C4-2B (cell line): ENCODE data around the gene SMARCC2.

Source experiments
- CTCF ChIP-seq: fragments of 450-650 bp; conservative IDR thresholded peaks from 2 replicates; pipeline ENCODE4 v1.5.1; 2017; ENCODE audit warnings: mild to moderate bottlenecking
- ZFX ChIP-seq: fragments of 450-650 bp; IDR thresholded peaks from 2 replicates; pipeline ENCODE4 v1.6.1; 2017

- TF ChIP-seq CTCF (no peak), ZFX (no peak)
Observed at GRCh38 chr12:56212361-56212760, 23.1 kb upstream of the SMARCC2 start.
